ENCODE data around the gene CACNA1I. TPM values are rescaled to one million over a fixed set of nuclear protein-coding genes. Genes with fewer than 3 reads are reported as not detected.

Gene CACNA1I
- total and polyA plus RNA-seq, 2 experiments from 2014 or later: 0.17 to 0.21 TPM

- no peak overlapping the region for H3K4me2 ChIP-seq
- H3K36me3 ChIP-seq (replicated peaks; ENCODE audit: insufficient read depth, low read depth): no peaks in the 10 kb centered on the region
- H3K27ac ChIP-seq: no peak overlapping the region
- no peak for TF ChIP-seq EZH2phosphoT487 (IDR thresholded peaks at IDR 0.05; ENCODE audit: low read depth, severe bottlenecking, unreplicated experiment)
- TF ChIP-seq CTCF (IDR thresholded peaks at IDR 0.05; ENCODE audit: poor library complexity): no peak
- TF ChIP-seq EZH2 (IDR thresholded peaks at IDR 0.05; ENCODE audit: borderline replicate concordance): no peak
- no peaks in the 10 kb centered on the region for H3K4me1 ChIP-seq (ENCODE audit: insufficient read depth)
- H4K20me1 ChIP-seq (ENCODE audit: insufficient read depth, poor library complexity, severe bottlenecking): no peaks in the 10 kb centered on the region
- no peaks in the 10 kb centered on the region for H3K9me3 ChIP-seq (ENCODE audit: low read depth)
- no peak overlapping the region for H2AFZ ChIP-seq
- 69% methylated on average over 8 of the region's 8 CpGs for WGBS (ENCODE audit: low lambda C conversion rate, missing lambda C conversion rate)
- peaks cover 9% of the 10 kb centered on the region for H3K27me3 ChIP-seq
- H3K79me2 ChIP-seq: no peaks in the 10 kb centered on the region
- no peaks in the 10 kb centered on the region for H3K9me2 ChIP-seq (replicated peaks; ENCODE audit: insufficient read depth)
- DNase-seq (ENCODE audit: low spot score): no peak
- H3K4me3 ChIP-seq: no peak overlapping the region
Measured at GRCh38 chr22:39655004-39655579, 84.5 kb downstream of the CACNA1I start.

- Histone ChIP-seq H3K27ac (no peak overlapping the region), H3K79me2 (no peaks in the 10 kb centered on the region), H3K27me3 (peaks cover 17% of the 10 kb centered on the region), H2AFZ (no peak overlapping the region), H3K4me2 (no peak overlapping the region), H3K9me3 (ENCODE audit: low read depth) (no peaks in the 10 kb centered on the region), H3K36me3 (replicated peaks; ENCODE audit: insufficient read depth, low read depth) (no peaks in the 10 kb centered on the region), H4K20me1 (ENCODE audit: insufficient read depth, poor library complexity, severe bottlenecking) (no peaks in the 10 kb centered on the region), H3K4me1 (ENCODE audit: insufficient read depth) (no peaks in the 10 kb centered on the region), H3K4me3 (no peak overlapping the region), H3K9me2 (replicated peaks; ENCODE audit: insufficient read depth) (no peaks in the 10 kb centered on the region)
- TF ChIP-seq EZH2 (IDR thresholded peaks at IDR 0.05; ENCODE audit: borderline replicate concordance): no peak
- TF ChIP-seq EZH2phosphoT487 (IDR thresholded peaks at IDR 0.05; ENCODE audit: low read depth, severe bottlenecking, unreplicated experiment): no peak
- no peak for TF ChIP-seq CTCF (IDR thresholded peaks at IDR 0.05; ENCODE audit: poor library complexity)
- 62% methylated on average over 15 of the region's 15 CpGs for WGBS (ENCODE audit: low lambda C conversion rate, missing lambda C conversion rate)
- DNase-seq (ENCODE audit: low spot score): no peak
Measured at GRCh38 chr22:39655831-39656230, 85.3 kb downstream of the CACNA1I start.

- 62% methylated on average over 17 of the region's 17 CpGs for WGBS (ENCODE audit: low lambda C conversion rate, missing lambda C conversion rate)
- TF ChIP-seq EZH2 (IDR thresholded peaks at IDR 0.05; ENCODE audit: borderline replicate concordance) (no peak), CTCF (IDR thresholded peaks at IDR 0.05; ENCODE audit: poor library complexity) (no peak), EZH2phosphoT487 (IDR thresholded peaks at IDR 0.05; ENCODE audit: low read depth, severe bottlenecking, unreplicated experiment) (no peak)
- Histone ChIP-seq H3K4me3 (no peak overlapping the region), H3K27me3 (peaks cover 26% of the 10 kb centered on the region), H3K9me2 (replicated peaks; ENCODE audit: insufficient read depth) (no peaks in the 10 kb centered on the region), H3K4me1 (ENCODE audit: insufficient read depth) (peaks cover under 1% of the 10 kb centered on the region), H3K79me2 (no peaks in the 10 kb centered on the region), H3K27ac (no peak overlapping the region), H3K36me3 (replicated peaks; ENCODE audit: insufficient read depth, low read depth) (no peaks in the 10 kb centered on the region), H4K20me1 (ENCODE audit: insufficient read depth, poor library complexity, severe bottlenecking) (no peaks in the 10 kb centered on the region), H3K9me3 (ENCODE audit: low read depth) (no peaks in the 10 kb centered on the region), H3K4me2 (no peak overlapping the region), H2AFZ (no peak overlapping the region)
- DNase-seq (ENCODE audit: low spot score): no peak
Measured at GRCh38 chr22:39656495-39657490, 86.2 kb downstream of the CACNA1I start.
